HG02610 (cell line): Measurements from ENCODE around the gene POLR2L.

Experiments used
- ATAC-seq: cut with Tn5 transposase; IDR thresholded peaks from one replicate; pipeline ENCODE4 v1.9.1; 2021; ENCODE audit warnings: mild to moderate bottlenecking, moderate library complexity; ENCODE audit not compliant: unreplicated experiment

The POLR2L gene

GRCh38 chr11:828506-829175 is 13.7 kb downstream of the POLR2L start:
- ATAC-seq = no peak

- ATAC-seq = no peak
These were observed 14.5 kb downstream of the POLR2L start, which contains the start of gene CRACR2B for GRCh38 chr11:827897-828192. CRACR2B (plus strand) TSS chr11:827919; CDS start chr11:828608, 689 bp downstream.

GRCh38 chr11:827146-827896 is 15.0 kb downstream of the POLR2L start:
- no peak for ATAC-seq

- ATAC-seq = no peak
These were observed 15.5 kb downstream of the POLR2L start for GRCh38 chr11:826836-827145.

GRCh38 chr11:826227-826621 is 16.1 kb downstream of the POLR2L start:
- no peak for ATAC-seq

DNA sequence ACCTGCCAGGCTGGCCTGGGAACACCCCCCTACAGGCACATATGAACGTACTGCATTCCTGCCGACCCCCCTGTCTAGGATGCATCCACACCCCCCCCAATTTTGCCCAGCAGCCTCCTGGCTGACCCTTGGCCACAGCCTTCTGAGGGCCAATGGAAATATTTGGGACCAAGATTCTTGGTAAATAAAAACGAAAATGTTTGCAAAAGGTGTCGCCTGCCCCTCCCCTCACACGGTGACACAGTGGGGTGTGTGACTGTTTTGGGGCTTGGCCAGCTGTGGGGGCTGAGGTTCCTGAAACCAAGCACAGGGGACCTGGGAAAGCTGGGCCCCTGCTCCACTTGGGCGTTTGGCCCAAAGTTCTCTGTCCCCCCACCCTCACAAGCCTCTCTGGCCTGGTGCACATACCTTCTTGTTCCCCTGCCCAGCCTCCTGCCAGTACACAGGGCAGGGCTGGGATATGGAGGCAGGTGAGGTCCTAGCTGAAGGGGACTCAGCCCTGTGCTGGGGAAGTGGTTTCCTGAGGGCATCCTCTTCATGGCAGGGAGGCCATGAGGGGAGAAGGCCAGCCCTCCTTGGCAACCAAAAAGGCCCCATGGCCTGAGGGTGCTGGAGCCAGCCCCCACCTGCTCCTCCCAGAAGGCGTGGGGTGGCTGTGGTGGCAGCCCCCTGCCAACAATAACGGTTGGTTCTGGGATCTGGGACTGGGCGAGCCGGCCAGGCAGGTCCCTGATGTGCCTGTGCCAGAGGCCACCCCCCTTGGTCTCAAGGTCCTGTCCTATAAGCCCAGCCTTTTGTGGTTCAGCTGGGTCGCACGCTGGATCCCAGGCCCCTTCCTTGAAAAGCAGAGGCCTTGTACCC is 16.7 kb downstream of the POLR2L start:
- ATAC-seq = no peak

DNA sequence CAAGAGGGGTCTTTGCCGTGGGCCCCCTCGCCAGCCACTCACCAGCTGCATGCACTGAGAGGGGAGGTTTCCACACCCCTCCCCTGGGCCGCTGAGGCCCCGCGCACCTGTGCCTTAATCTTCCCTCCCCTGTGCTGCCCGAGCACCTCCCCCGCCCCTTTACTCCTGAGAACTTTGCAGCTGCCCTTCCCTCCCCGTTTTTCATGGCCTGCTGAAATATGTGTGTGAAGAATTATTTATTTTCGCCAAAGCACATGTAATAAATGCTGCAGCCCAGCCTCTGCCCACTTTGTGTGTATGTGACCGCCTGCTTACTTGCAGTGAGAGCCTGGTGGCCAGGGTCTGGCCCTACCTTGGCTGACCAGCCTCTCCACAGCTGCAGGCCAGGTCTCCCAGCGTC is 17.4 kb downstream of the POLR2L start:
- no peak for ATAC-seq

DNA sequence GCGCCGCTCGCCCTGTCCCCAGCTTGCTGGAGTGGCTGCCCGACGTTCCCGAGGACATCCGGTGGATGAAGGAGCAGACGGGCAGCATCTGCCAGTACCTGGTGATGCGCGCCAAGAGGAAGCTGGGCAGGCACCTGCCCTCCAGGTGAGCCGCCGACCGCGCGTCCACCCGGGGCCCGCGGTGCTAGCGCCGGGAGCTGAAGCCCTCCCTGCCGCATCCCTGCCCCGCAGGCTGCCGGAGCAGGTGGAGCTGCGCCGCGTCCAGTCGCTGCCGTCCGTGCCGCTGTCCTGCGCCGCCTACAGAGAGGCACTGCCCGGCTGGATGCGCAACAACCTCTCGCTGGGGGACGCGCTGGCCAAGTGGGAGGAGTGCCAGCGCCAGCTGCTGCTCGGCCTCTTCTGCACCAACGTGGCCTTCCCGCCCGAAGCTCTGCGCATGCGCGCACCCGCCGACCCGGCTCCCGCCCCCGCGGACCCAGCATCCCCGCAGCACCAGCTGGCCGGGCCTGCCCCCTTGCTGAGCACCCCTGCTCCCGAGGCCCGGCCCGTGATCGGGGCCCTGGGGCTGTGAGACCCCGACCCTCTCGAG is 17.9 kb downstream of the POLR2L start:
- ATAC-seq = no peak

- ATAC-seq = no peak
These were observed 18.7 kb downstream of the POLR2L start for GRCh38 chr11:823441-824291.

GRCh38 chr11:821512-822371 is 20.6 kb downstream of the POLR2L start:
- ATAC-seq = no peak

- ATAC-seq = no peak
These were observed 21.4 kb downstream of the POLR2L start for GRCh38 chr11:820655-821511.

DNA sequence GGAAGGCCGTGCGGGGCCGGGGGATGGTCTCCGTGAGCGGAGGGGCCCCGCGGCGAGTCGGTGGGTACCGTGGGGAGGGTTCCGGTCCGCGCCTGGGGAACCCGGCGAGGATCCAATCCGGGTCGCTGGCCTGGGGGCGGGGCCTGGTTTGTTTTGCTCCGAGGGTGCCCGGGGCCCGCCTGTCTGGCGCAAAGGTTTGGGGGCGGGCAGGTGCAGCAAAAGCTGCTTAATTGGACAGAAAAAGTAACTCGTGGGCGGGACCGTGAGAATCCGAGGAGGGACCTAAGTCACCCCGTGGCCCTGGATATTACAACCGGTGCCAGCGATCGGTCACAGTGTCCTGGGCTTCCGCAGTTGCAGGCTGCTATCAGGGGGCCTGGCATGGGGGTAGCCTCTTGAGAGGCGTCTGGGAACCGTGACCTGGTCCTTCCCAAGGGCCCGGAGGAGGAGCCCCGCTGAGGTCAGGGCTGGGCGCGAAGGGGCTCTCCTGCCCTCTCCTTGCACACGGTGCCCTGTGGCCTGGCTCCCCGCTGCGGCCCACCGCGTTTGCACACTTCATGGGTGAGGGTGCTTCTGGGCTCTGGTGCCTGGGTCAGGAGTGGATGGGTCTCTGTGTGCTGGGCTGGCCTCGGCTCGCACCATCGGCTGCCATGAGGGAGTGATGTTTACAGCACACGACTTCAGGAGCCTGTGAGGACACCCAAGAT is 22.2 kb downstream of the POLR2L start:
- peak; percentile 55 for ATAC-seq

DNA sequence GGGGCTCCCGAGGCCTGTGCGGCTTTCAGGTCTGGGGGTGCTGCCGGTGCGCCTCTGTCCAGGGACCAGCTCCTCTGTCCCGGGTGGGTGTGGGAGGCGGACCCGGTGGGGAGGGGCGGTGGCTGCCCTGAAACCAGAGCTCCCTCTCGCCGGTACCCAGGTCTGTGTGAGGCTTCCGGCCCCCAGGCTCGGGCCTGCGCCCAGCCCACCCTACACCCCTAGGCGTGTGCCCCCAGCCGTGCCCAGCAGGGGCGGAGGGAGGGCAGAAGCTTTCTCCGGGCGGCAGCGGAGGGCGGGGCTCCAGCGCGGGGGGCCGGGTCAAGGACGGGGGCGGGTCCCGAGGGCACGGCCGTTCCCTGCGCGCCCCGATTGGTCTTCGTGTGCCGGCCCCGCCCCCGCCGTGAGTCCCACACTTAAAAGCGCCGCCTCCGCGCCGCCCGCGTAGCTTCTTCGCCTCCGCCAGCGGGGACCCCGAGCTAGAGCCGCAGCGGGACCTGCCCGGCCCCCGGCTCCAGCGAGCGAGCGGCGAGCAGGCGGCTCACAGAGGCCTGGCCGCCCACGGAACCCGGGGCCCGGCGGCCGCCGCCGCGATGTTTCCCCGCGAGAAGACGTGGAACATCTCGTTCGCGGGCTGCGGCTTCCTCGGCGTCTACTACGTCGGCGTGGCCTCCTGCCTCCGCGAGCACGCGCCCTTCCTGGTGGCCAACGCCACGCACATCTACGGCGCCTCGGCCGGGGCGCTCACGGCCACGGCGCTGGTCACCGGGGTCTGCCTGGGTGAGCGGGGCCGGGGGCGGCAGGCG is 23.0 kb downstream of the POLR2L start:
- ATAC-seq = peak; percentile 62

- ATAC-seq = no peak
These were observed 23.8 kb downstream of the POLR2L start, which contains the start of gene PNPLA2 for GRCh38 chr11:818396-819128. PNPLA2 (plus strand) TSS chr11:818914; CDS start chr11:819719, 805 bp downstream.

DNA sequence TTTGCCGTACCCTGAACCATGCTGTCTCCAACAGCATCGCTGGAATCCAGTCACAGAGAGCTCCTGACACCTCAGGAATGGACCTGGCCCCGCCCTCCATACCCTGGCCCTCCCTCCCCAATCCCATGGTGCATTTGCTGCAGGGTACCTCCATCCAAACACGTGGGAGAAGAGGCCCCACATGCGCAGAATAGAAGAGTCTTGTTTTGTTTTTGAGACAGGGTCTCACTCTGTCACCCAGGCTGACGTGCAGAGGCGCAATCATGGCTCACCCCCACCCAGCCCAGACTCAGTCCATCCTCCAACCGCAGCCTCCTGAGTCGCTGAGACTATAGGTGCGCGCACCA is 25.9 kb downstream of the POLR2L start:
- no peak for ATAC-seq

GRCh38 chr11:815675-816432 is 26.5 kb downstream of the POLR2L start:
- no peak for ATAC-seq
